Breast epithelium (tissue), 4 donors: ENCODE measurements around the gene IARS2. TPM values are rescaled to one million over a fixed set of nuclear protein-coding genes. Genes with fewer than 3 reads are reported as not detected.
"Not testable (repeated sequence)": the region's sequence is repeated elsewhere in the genome, so short reads cannot be mapped to it uniquely, and the experiment has no call there.

Experiments used
- DNase-seq, 2 donors: peaks; one replicate each; pipeline ENCODE4 v3.0.0-alpha.2; 2019; ENCODE audit warnings: low spot score in 2 of 2
- H3K27ac ChIP-seq, 2 donors: fragments of 200-600 bp; sonication (generic) in 1 of 2; one replicate each; pipeline ENCODE4 v1.5.1; 2016 to 2019; ENCODE audit warnings: mild to moderate bottlenecking in 1 of 2
- H3K27me3 ChIP-seq, 2 donors: fragments of 200-600 bp; sonication (generic) in 1 of 2; one replicate each; pipeline versions ENCODE4 v1.5.1 to v1.6.0; 2017 to 2019; ENCODE audit warnings: control low read depth in 1 of 2, mild to moderate bottlenecking in 1 of 2
- H3K36me3 ChIP-seq: fragments of 200-600 bp; one replicate; pipeline ENCODE4 v1.5.1; 2019
- H3K4me1 ChIP-seq, 2 donors: fragments of 200-600 bp; sonication (generic); one replicate each; pipeline ENCODE4 v1.5.1; 2016 to 2019; ENCODE audit warnings: control low read depth in 1 of 2
- H3K4me3 ChIP-seq, 3 donors: fragments of 200-600 bp; sonication (generic); 1 replicate in 2 of 3; 2 replicates in 1 of 3; pipeline ENCODE4 v1.5.1; 2016 to 2019; ENCODE audit warnings: mild to moderate bottlenecking in 3 of 3, moderate library complexity in 2 of 3
- H3K9me3 ChIP-seq, 2 donors: fragments of 200-600 bp; sonication (generic) in 1 of 2; one replicate each; pipeline ENCODE4 v1.5.1; 2016 to 2019; ENCODE audit warnings: control low read depth in 1 of 2
- CTCF ChIP-seq, 3 donors: fragments of 450-650 bp; IDR thresholded peaks; one replicate each; pipeline ENCODE4 v1.5.1; 2016 to 2017; ENCODE audit warnings: antibody characterized with exemption in 3 of 3, mild to moderate bottlenecking in 3 of 3, moderate library complexity in 3 of 3
- POLR2A ChIP-seq: fragments of 450-650 bp; IDR thresholded peaks from one replicate; pipeline ENCODE4 v1.6.1; 2016; ENCODE audit warnings: antibody characterized with exemption, mild to moderate bottlenecking, moderate library complexity
- POLR2AphosphoS5 ChIP-seq, 3 donors: sonication (generic); formaldehyde crosslinking; IDR thresholded peaks; one replicate each; pipeline ENCODE4 v1.6.1; 2017; ENCODE audit warnings: antibody characterized with exemption in 3 of 3
- intact Hi-C: fragments of 100-400 bp; cut with DNase I; formaldehyde crosslinking; loops from one replicate; pipeline ENCODE4 v1.15.1; 2023; ENCODE audit warnings: low total_unique reads
- total RNA-seq, 3 donors: library from RNA; depleted of rRNA; stranded (reverse); fragments of >200 nt; gene quantifications; one replicate each; pipeline ENCODE4 v1.1.0, GENCODE V29; 2016

The IARS2 gene
- total RNA-seq, 3 donors from 2014 or later = 57.7 to 84.0 (median 66.2) TPM

- DNase-seq = no peak
- Histone ChIP-seq H3K9me3 (no peaks in the 10 kb centered on the region), H3K27ac (peak overlapping the region; percentile 15 to 37), H3K27me3 (no peaks in the 10 kb centered on the region), H3K4me1 (no peaks in the 10 kb centered on the region), H3K36me3 (no peaks in the 10 kb centered on the region), H3K4me3 (no peak overlapping the region)
- TF ChIP-seq POLR2A = no peak
- intact Hi-C loops = loop anchor here (10.0 kb wide), 1 partner anchor 1137 kb away; no protein-coding TSS in a partner anchor
These were observed 57.5 kb downstream of the IARS2 start for GRCh38 chr1:220151454-220151853.

GRCh38 chr1:220153147-220153546 is 59.2 kb downstream of the IARS2 start:
- intact Hi-C loops = loop anchor here (10.0 kb wide), 1 partner anchor 1138 kb away; no protein-coding TSS in a partner anchor
- no peak overlapping the region for H3K4me3 ChIP-seq
- H3K27ac ChIP-seq = no peak overlapping the region
- H3K4me1 ChIP-seq = no peaks in the 10 kb centered on the region
- no peaks in the 10 kb centered on the region for H3K9me3 ChIP-seq
- no peaks in the 10 kb centered on the region for H3K27me3 ChIP-seq
- no peak for DNase-seq
- TF ChIP-seq POLR2AphosphoS5 (IDR thresholded peaks at IDR 0.05) (no peak), CTCF (IDR thresholded peaks at IDR 0.05) (no peak), POLR2A (no peak)
- no peaks in the 10 kb centered on the region for H3K36me3 ChIP-seq

GRCh38 chr1:220156620-220157146 is 62.8 kb downstream of the IARS2 start:
- Histone ChIP-seq H3K4me1 (no peaks in the 10 kb centered on the region), H3K36me3 (no peaks in the 10 kb centered on the region), H3K9me3 (no peaks in the 10 kb centered on the region), H3K4me3 (no peak overlapping the region), H3K27me3 (no peaks in the 10 kb centered on the region), H3K27ac (no peak overlapping the region)
- intact Hi-C loops = loop anchor here (10.0 kb wide), 1 partner anchor 1142 kb away; no protein-coding TSS in a partner anchor
- DNase-seq = no peak
- TF ChIP-seq CTCF (IDR thresholded peaks at IDR 0.05) = no peak
- no peak for TF ChIP-seq POLR2AphosphoS5 (IDR thresholded peaks at IDR 0.05)
- no peak for TF ChIP-seq POLR2A

GRCh38 chr1:220157738-220158137 is 63.8 kb downstream of the IARS2 start:
- H3K27me3 ChIP-seq = no peaks in the 10 kb centered on the region
- no peak overlapping the region for H3K4me3 ChIP-seq
- TF ChIP-seq CTCF (IDR thresholded peaks at IDR 0.05) (no peak), POLR2AphosphoS5 (IDR thresholded peaks at IDR 0.05) (no peak), POLR2A (no peak)
- no peaks in the 10 kb centered on the region for H3K9me3 ChIP-seq
- peak overlapping the region in 1 of 2 donors; percentile 22 for H3K27ac ChIP-seq
- no peak for DNase-seq
- H3K36me3 ChIP-seq = no peaks in the 10 kb centered on the region
- H3K4me1 ChIP-seq = no peaks in the 10 kb centered on the region
- intact Hi-C loops = loop anchor here (10.0 kb wide), 1 partner anchor 1143 kb away; no protein-coding TSS in a partner anchor

- H3K27me3 ChIP-seq, H3K4me3 ChIP-seq, H3K36me3 ChIP-seq, DNase-seq, H3K9me3 ChIP-seq, H3K4me1 ChIP-seq, H3K27ac ChIP-seq: not testable (repeated sequence)
- intact Hi-C loops = loop anchor here (10.0 kb wide), 1 partner anchor 1144 kb away; no protein-coding TSS in a partner anchor
These were observed 64.6 kb downstream of the IARS2 start for GRCh38 chr1:220158530-220158929.

- TF ChIP-seq POLR2A (no peak), CTCF (IDR thresholded peaks at IDR 0.05) (no peak), POLR2AphosphoS5 (IDR thresholded peaks at IDR 0.05) (no peak)
- no peaks in the 10 kb centered on the region for H3K4me1 ChIP-seq
- no peak for DNase-seq
- H3K36me3 ChIP-seq = no peaks in the 10 kb centered on the region
- intact Hi-C loops = loop anchor here (10.0 kb wide), 1 partner anchor 1144 kb away; no protein-coding TSS in a partner anchor
- no peak overlapping the region for H3K4me3 ChIP-seq
- H3K27me3 ChIP-seq = no peaks in the 10 kb centered on the region
- H3K9me3 ChIP-seq = no peaks in the 10 kb centered on the region
- H3K27ac ChIP-seq = no peak overlapping the region
These were observed 65.1 kb downstream of the IARS2 start for GRCh38 chr1:220159041-220159440.
